ENCODE measurements around the gene MMP7.

MMP7 gene

GRCh38 chr11:102485095-102485722 is 45.3 kb downstream of the MMP7 start:
- Histone ChIP-seq H3K36me3 (ENCODE audit: insufficient read depth, low read length) (no peaks in the 10 kb centered on the region), H3K4me3 (ENCODE audit: low read depth, low read length, poor library complexity, severe bottlenecking) (no peak overlapping the region), H3K79me2 (ENCODE audit: insufficient read depth, low read length) (no peaks in the 10 kb centered on the region), H3K9me2 (ENCODE audit: low read depth, low read length) (no peaks in the 10 kb centered on the region), H3K9me3 (ENCODE audit: low read length) (no peaks in the 10 kb centered on the region), H3K4me1 (ENCODE audit: insufficient read depth, low read length, severe bottlenecking) (peaks cover 25% of the 10 kb centered on the region), H2AFZ (ENCODE audit: low read length) (no peak overlapping the region), H3K4me2 (ENCODE audit: low read length) (no peak overlapping the region), H3K9ac (ENCODE audit: low read length) (no peak overlapping the region), H3F3A (ENCODE audit: insufficient read depth, low read length) (no peaks in the 10 kb centered on the region), H4K20me1 (ENCODE audit: insufficient read depth, low read length) (no peaks in the 10 kb centered on the region), H3K27me3 (ENCODE audit: insufficient read depth, low read length) (no peaks in the 10 kb centered on the region), H3K27ac (ENCODE audit: low read depth, low read length, poor library complexity, severe bottlenecking) (no peak overlapping the region)
- TF ChIP-seq EZH2 (IDR thresholded peaks at IDR 0.05; ENCODE audit: borderline replicate concordance, low read length) (no peak), CTCF (IDR thresholded peaks at IDR 0.05; ENCODE audit: low read length) (no peak)

- no peaks in the 10 kb centered on the region for H3K79me2 ChIP-seq (ENCODE audit: insufficient read depth, low read length)
- no peak overlapping the region for H3K4me2 ChIP-seq (ENCODE audit: low read length)
- no peak overlapping the region for H2AFZ ChIP-seq (ENCODE audit: low read length)
- H4K20me1 ChIP-seq (ENCODE audit: insufficient read depth, low read length) = no peaks in the 10 kb centered on the region
- H3K36me3 ChIP-seq (ENCODE audit: insufficient read depth, low read length) = no peaks in the 10 kb centered on the region
- no peaks in the 10 kb centered on the region for H3F3A ChIP-seq (ENCODE audit: insufficient read depth, low read length)
- peaks cover 17% of the 10 kb centered on the region for H3K4me1 ChIP-seq (ENCODE audit: insufficient read depth, low read length, severe bottlenecking)
- H3K27ac ChIP-seq (ENCODE audit: low read depth, low read length, poor library complexity, severe bottlenecking) = no peak overlapping the region
- H3K4me3 ChIP-seq (ENCODE audit: low read depth, low read length, poor library complexity, severe bottlenecking) = no peak overlapping the region
- TF ChIP-seq CTCF (IDR thresholded peaks at IDR 0.05; ENCODE audit: low read length) = no peak
- no peak for TF ChIP-seq EZH2 (IDR thresholded peaks at IDR 0.05; ENCODE audit: borderline replicate concordance, low read length)
- no peaks in the 10 kb centered on the region for H3K9me2 ChIP-seq (ENCODE audit: low read depth, low read length)
- H3K9me3 ChIP-seq (ENCODE audit: low read length) = no peaks in the 10 kb centered on the region
- no peak overlapping the region for H3K9ac ChIP-seq (ENCODE audit: low read length)
- H3K27me3 ChIP-seq (ENCODE audit: insufficient read depth, low read length) = no peaks in the 10 kb centered on the region
These were observed 48.1 kb downstream of the MMP7 start for GRCh38 chr11:102482433-102482832.

GRCh38 chr11:102479733-102480132 is 50.8 kb downstream of the MMP7 start:
- TF ChIP-seq EZH2 (IDR thresholded peaks at IDR 0.05; ENCODE audit: borderline replicate concordance, low read length) (no peak), CTCF (IDR thresholded peaks at IDR 0.05; ENCODE audit: low read length) (no peak)
- Histone ChIP-seq H3K27me3 (ENCODE audit: insufficient read depth, low read length) (no peaks in the 10 kb centered on the region), H3K36me3 (ENCODE audit: insufficient read depth, low read length) (no peaks in the 10 kb centered on the region), H3K79me2 (ENCODE audit: insufficient read depth, low read length) (no peaks in the 10 kb centered on the region), H3K4me2 (ENCODE audit: low read length) (no peak overlapping the region), H2AFZ (ENCODE audit: low read length) (no peak overlapping the region), H3K9me2 (ENCODE audit: low read depth, low read length) (no peaks in the 10 kb centered on the region), H3F3A (ENCODE audit: insufficient read depth, low read length) (no peaks in the 10 kb centered on the region), H3K27ac (ENCODE audit: low read depth, low read length, poor library complexity, severe bottlenecking) (peak overlapping the region; percentile 99), H3K4me1 (ENCODE audit: insufficient read depth, low read length, severe bottlenecking) (peaks cover 44% of the 10 kb centered on the region), H3K9ac (ENCODE audit: low read length) (no peak overlapping the region), H3K4me3 (ENCODE audit: low read depth, low read length, poor library complexity, severe bottlenecking) (no peak overlapping the region), H3K9me3 (ENCODE audit: low read length) (no peaks in the 10 kb centered on the region), H4K20me1 (ENCODE audit: insufficient read depth, low read length) (no peaks in the 10 kb centered on the region)
